T-helper 2 cell treated with Interferon-gamma antibody and Interleukin-4, amounts not matched to agents 5 μg/mL and 100 μg/mL, for 36 hours (primary cell): ENCODE measurements around the gene BCAS4.
"Not testable (repeated sequence)": the region's sequence is repeated elsewhere in the genome, so short reads cannot be mapped to it uniquely, and the experiment has no call there.

Experiments
- DNase-seq: peaks from one replicate; pipeline ENCODE4 v3.0.0; 2021; ENCODE audit warnings: low spot score
- H3K27ac Mint-ChIP-seq: one replicate; pipeline ENCODE4 v1.8.0; 2021; ENCODE audit warnings: mild to moderate bottlenecking, mixed read lengths
- H3K27me3 Mint-ChIP-seq: one replicate; pipeline ENCODE4 v1.8.0; 2021; ENCODE audit warnings: low read depth, mixed read lengths
- H3K36me3 Mint-ChIP-seq: one replicate; pipeline ENCODE4 v1.8.0; 2021; ENCODE audit warnings: low read depth, mixed read lengths
- H3K4me1 Mint-ChIP-seq: one replicate; pipeline ENCODE4 v1.8.0; 2021; ENCODE audit warnings: low read depth, mixed read lengths
- H3K4me3 Mint-ChIP-seq: one replicate; pipeline ENCODE4 v1.8.0; 2022; ENCODE audit warnings: mild to moderate bottlenecking, moderate library complexity, mixed read lengths
- H3K9me3 Mint-ChIP-seq: one replicate; pipeline ENCODE4 v1.8.0; 2021; ENCODE audit warnings: mixed read lengths

Gene BCAS4

DNA sequence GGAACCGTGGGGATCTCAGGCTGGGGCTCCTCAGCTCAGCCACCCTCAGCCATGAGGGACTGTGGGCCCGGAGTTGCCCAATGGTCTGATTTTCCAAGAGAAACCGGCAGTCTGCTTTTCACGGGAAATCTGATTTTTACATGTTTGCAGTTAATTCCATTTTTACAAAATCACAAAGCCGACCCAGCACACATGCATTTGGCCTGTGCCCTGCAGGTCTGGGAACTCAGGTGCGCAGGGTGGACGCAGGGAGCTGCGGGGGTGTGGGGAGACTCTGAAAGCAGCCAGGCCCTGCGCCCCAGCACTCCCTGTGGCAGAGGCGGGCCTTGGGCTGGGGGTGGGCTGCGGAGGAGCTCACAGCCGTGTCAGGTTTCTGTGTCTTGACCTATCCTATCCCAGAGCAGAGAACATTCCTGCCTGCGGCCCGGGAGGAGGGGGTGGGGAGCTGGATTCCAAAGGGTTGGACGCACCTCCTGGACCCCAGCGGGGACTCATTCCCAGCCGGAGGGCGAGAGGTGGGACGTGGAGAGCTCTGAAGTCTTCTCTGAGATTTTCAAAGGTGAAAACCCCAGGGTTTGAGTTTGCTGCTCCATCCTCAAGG lies 75.8 kb downstream of the BCAS4 start:
- no peaks in the 10 kb centered on the region for H3K9me3 Mint-ChIP-seq
- DNase-seq, result no peak
- H3K27ac Mint-ChIP-seq, result no peak overlapping the region
- no peaks in the 10 kb centered on the region for H3K4me1 Mint-ChIP-seq
- no peak overlapping the region for H3K4me3 Mint-ChIP-seq
- no peaks in the 10 kb centered on the region for H3K36me3 Mint-ChIP-seq
- H3K27me3 Mint-ChIP-seq, result no peaks in the 10 kb centered on the region

DNA sequence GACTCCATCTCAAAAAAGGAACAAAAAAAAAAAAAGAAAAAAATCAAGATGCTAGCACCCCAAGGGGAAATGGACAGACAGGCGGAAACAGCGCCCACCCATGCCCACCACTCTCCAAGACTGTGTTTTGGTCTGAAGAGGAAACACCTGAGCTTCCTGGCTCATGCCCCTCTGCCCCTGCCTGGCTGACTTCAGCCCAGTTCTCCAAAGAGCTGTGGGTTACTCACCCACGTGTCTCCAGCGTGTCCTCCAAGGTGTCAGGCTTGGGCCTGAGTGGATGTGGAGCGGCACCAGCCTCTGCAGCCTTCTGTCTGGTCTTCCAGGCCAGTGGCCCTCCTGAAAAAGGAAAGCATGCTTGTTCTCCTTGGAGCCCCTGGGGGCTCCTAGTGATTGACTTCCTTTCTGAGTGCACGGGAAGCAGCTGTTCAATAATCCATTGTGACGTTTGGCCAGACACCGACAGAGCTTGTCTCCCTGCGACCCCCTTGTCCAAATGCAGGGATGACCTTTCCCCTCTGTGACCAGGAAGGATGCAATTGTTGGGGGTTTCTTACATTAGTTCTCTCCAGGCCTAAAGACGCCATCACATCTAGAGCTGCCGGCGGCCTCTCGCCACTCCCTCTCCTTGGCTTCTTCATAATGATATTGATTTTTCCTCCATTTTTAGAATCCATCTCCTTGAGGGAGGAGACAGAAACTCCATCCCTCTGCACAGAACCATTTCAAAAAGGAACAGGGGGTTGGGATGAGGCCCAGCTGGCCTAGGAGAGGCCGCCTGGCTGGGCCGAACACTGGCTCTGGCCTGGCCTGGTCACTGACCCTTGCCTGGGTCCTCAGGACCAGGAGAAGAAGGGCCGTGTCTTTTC lies 77.9 kb downstream of the BCAS4 start:
- Mint-ChIP-seq H3K4me3 (no peak overlapping the region), H3K4me1 (no peaks in the 10 kb centered on the region), H3K36me3 (no peaks in the 10 kb centered on the region), H3K27ac (no peak overlapping the region), H3K27me3 (no peaks in the 10 kb centered on the region), H3K9me3 (no peaks in the 10 kb centered on the region)
- no peak for DNase-seq

DNA sequence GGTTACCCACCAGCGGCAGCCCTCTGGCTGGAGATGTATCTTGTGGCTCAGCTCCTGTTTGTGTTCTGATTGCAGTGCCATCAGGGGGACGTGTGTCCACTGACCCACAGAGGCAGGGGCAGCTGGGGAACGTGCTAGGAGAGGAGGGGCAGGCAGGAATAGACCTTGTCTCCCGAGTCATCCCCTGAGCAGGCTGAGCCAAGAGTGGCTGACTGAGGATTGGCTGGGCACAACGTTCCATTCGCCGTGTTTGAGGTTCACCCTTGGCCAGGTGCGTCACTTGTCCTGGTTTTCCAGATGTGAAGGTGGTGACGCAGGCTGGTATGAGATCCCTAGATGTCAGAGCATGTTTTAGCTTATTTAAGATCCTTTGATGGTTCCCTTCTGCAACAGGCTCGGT lies 78.7 kb downstream of the BCAS4 start:
- Mint-ChIP-seq H3K27me3 (no peaks in the 10 kb centered on the region), H3K4me1 (no peaks in the 10 kb centered on the region), H3K9me3 (no peaks in the 10 kb centered on the region), H3K36me3 (no peaks in the 10 kb centered on the region), H3K27ac (no peak overlapping the region), H3K4me3 (no peak overlapping the region)
- no peak for DNase-seq

DNA sequence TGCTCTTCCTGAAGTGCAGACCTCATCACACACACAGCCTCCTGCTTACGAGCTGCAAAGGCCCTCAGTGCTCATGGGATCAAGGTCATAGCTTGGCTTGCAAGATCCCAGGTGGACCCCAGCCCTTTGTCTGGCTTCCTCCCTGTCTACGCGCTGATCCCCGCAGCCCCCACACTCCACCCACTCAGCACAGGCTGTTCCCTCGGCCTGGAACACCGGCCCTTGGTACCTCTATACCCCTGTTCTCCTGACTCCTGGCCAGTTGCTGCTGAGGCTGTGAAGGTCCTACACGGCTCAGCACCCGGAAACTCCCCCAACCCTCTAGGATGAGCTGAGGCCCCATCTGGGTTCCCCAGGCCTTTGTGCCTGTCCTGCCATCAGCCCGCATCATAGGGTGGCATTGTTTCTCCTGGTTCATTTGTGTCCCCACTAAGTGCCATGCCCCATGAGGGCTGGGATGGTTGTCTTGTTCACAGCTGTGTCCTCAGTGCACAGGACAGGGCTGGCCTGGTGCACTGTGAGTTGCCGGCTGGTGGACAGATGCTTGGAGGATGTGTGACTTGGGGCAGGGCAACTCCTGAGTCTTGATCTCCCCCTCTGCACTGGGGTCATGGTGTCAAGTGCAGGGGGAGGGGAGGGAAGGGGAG lies 79.4 kb downstream of the BCAS4 start:
- no peak overlapping the region for H3K27ac Mint-ChIP-seq
- no peaks in the 10 kb centered on the region for H3K9me3 Mint-ChIP-seq
- no peak for DNase-seq
- no peaks in the 10 kb centered on the region for H3K36me3 Mint-ChIP-seq
- H3K27me3 Mint-ChIP-seq, result no peaks in the 10 kb centered on the region
- H3K4me1 Mint-ChIP-seq, result no peaks in the 10 kb centered on the region
- H3K4me3 Mint-ChIP-seq, result no peak overlapping the region

DNA sequence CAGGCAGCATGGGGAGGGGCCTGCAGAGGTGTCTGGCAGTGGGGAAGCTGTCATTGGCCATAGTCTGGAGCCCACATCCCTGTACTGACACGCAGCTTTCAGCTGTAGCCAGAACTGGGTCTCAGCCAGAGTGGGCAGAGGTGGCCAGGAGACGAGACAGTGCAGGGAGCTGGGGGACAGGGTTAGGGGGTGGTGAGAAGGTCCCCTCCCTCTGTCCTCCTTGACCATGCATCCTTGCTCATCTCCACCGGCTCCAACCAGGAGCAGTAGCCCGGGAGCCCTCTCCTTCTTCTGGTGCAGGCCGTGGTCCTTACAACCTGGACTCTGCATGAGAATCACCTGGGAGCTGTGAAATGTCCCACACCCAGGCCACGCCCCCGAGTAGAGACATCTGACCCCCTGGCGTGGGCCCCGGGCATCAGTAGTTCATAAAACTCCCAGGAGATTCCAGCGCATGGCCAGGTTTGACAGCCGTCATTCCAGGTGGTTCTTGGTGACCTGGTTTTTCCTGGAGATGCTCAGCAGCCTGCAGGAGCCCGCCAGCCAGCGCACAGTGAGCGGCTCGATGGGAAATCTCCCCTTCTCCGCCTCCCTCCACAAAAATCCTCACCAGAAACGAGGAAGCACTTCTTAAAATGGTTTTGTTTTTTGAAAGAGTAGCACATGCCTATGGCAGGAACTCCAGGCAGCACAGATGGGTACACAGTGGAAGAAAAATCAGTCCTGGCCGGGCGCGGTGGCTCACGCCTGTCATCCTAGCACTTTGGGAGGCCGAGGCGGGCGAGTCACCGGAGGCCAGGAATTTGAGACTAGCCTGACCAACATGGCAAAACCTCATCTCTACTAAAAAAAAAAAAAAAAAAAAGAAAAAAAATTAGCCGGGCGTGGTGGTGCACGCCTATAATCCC lies 80.2 kb downstream of the BCAS4 start:
- H3K9me3 Mint-ChIP-seq, result no peaks in the 10 kb centered on the region
- no peaks in the 10 kb centered on the region for H3K36me3 Mint-ChIP-seq
- no peaks in the 10 kb centered on the region for H3K4me1 Mint-ChIP-seq

DNA sequence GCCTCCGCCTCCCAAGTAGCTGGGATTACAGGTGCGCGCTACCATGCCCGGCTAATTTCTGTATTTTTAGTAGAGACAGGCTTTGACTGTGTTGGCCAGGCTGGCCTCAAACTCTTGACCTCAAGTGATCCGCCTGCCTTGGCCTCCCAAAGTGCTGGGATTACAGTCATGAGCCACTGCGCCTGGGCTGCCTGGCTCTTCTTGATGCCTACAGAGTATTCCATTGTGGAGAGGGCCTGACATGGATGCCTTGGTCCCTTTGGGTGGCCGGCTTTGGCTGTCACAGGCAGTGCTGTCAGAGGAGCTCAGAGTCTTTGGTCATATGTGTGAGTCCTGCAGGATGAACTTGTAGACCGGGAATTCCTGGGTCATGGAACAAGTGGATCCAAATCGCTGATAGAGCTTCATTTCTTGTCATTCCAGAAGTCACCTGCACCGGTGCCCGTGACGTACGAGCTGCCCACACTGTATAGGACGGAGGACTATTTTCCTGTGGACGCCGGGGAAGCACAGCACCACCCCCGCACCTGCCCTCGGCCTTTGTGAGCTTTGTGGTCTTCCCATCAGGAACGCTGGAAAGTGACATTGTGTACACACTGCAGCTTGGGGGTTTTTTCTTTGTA lies 81.3 kb downstream of the BCAS4 start:
- Mint-ChIP-seq H3K27ac (no peak overlapping the region), H3K36me3 (no peaks in the 10 kb centered on the region), H3K4me3 (no peak overlapping the region), H3K4me1 (no peaks in the 10 kb centered on the region), H3K9me3 (no peaks in the 10 kb centered on the region), H3K27me3 (no peaks in the 10 kb centered on the region)
- DNase-seq, result no peak

More for the DNA sequence above, 80.2 kb downstream of the BCAS4 start:
- H3K27ac Mint-ChIP-seq, result no peak overlapping the region
- no peaks in the 10 kb centered on the region for H3K27me3 Mint-ChIP-seq
- DNase-seq, result no peak
- H3K4me3 Mint-ChIP-seq, result no peak overlapping the region

DNA sequence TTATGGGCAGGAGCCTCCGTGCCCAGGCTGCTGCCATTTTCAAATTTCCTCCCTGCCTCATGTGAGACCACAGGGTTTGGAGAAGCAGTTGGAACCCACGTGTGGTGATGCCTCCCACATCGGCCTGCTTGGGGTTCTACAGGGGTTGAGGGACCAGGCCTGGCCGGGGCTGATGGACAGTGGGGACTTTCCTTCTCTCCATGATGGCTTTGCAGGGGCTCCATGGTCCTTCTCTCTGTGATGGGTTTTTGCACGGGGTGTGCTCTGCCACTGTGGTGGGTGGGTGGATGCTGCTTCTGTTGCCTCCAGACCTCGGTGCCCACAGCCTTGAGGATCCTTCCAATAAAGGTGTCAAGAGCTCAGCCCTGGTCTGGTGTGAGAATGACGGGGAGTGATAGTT lies 82.0 kb downstream of the BCAS4 start:
- no peaks in the 10 kb centered on the region for H3K36me3 Mint-ChIP-seq
- DNase-seq, result no peak
- H3K4me3 Mint-ChIP-seq, result no peak overlapping the region
- no peaks in the 10 kb centered on the region for H3K27me3 Mint-ChIP-seq
- no peaks in the 10 kb centered on the region for H3K9me3 Mint-ChIP-seq
- no peaks in the 10 kb centered on the region for H3K4me1 Mint-ChIP-seq
- H3K27ac Mint-ChIP-seq, result no peak overlapping the region

DNA sequence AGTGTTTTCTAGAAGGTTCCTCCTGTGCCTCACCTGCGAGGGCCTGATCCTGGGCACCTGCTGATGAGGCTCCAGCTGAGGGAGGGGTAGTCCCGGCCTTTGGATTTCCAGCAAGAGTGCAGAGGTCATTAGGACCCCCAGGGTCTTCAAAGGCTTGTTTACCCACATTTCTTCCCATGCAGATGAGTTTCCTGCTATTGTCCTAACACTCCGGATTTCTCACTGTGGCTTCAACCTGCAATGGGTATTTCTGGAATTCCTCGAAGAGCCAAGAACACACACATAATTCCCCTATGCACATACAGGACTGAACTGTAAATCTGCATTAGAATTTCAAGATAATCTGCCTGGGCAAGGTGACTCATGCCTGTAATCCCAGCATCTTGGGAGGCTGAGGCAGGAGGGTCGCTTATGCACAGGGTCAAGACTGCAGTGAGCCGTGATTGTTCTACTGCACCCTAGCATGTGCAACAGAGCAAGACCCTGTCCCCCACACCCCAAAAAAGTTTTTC lies 82.4 kb downstream of the BCAS4 start:
- Mint-ChIP-seq H3K27ac (no peak overlapping the region), H3K36me3 (no peaks in the 10 kb centered on the region)

DNA sequence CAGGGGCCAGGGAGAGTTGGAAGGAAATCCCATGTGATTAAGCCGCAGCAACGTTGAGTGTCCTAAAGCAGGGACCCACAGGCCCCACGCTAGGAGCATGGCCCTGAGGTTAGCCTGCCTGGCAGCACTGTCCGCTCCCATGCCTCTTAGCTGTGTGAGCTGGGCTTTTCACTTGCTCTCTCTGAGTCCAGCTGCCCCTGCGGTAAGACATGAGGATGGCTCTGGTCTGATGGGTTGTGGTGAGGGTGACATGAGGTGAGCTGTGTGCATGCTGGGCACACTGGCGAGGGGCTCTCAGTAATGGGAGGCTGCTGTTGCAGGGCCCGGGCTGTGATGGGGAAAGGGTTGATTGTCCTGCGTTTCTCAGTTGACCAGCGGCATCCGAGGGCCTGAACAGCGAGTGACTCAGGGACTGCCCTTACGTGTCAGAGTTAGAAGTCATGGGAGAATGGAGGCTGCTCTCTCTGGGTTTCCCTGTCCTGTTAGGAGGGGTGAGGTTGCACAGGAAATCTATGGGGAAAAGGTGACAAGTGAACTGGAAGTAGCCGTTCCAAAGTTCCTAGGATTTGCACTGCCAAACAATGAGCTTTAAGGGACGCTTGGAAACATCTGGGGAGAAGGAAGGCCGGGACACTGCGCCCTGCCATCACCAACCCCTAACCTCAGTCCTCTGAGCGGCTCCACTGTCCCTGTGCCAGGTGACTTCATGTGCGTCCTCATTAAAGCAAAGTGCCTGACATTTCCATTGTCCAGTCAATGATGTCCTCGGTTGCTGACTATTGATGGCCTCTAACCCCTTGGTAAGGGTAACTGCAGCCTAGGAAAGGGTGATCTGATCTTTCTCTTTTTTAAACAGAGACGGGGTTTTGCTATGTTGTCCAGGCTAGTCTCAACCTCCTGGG lies 85.0 kb downstream of the BCAS4 start:
- Mint-ChIP-seq H3K27ac (no peak overlapping the region), H3K4me1 (no peaks in the 10 kb centered on the region), H3K27me3 (no peaks in the 10 kb centered on the region), H3K36me3 (no peaks in the 10 kb centered on the region), H3K9me3 (no peaks in the 10 kb centered on the region), H3K4me3 (no peak overlapping the region)
- DNase-seq, result no peak

More for the DNA sequence above, 82.4 kb downstream of the BCAS4 start:
- no peaks in the 10 kb centered on the region for H3K27me3 Mint-ChIP-seq
- DNase-seq, result no peak
- H3K9me3 Mint-ChIP-seq, result no peaks in the 10 kb centered on the region
- no peak overlapping the region for H3K4me3 Mint-ChIP-seq
- no peaks in the 10 kb centered on the region for H3K4me1 Mint-ChIP-seq

DNA sequence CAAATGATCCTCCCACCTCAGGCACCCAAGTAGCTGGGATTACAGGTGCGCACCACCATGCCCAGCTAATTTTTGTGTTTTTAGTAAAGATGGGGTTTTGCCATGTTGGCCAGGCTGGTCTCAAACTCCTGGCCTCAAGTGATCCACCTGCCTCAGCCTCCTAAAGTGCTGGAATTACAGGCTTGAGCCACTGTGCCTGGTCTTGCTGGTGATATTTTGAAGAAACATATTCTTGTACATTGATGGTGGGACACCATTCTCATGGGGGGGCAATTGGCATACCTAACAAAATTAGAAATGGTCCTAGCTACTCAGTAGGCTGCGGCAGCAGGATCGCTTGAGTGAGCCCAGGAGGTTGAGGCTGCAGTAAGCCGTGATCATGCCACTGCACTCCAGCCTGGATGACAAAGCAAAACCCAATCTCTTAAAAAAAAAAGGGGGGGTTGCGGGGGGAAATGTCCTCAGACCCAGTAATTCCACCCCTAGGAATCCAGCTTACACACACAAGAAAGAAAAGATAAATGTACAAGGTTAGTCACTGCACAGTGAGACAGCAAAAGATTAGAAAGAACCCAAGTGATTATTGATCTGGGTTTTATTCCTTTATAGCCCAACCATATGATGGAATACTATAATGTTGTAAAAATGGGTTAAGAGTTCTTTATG lies 87.0 kb downstream of the BCAS4 start:
- H3K4me3 Mint-ChIP-seq, H3K27ac Mint-ChIP-seq, H3K36me3 Mint-ChIP-seq, DNase-seq, H3K4me1 Mint-ChIP-seq, H3K9me3 Mint-ChIP-seq, H3K27me3 Mint-ChIP-seq: not testable (repeated sequence)

DNA sequence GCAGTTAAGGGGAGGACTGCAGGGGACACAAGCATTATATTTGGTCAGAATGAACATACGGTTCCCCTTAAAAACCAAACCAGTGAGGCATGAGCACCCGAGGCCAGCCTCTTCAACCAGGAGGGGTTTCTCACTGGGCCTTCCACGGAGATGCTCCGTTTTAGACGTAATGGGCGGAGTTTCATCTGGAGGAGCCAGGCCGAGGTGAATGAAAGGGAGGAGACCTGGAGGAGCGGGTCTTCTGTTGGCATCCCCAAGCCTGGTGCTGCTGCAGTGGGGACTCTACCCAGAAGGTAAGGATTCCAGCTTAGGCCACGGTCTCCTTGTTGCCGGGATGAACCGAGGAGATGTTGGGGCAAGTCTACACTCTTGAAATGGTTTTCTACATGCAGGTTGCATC lies 89.0 kb downstream of the BCAS4 start:
- H3K4me3 Mint-ChIP-seq, result no peak overlapping the region
- no peaks in the 10 kb centered on the region for H3K4me1 Mint-ChIP-seq
- peaks cover 10% of the 10 kb centered on the region for H3K36me3 Mint-ChIP-seq
- no peak for DNase-seq
- no peaks in the 10 kb centered on the region for H3K27me3 Mint-ChIP-seq
- no peak overlapping the region for H3K27ac Mint-ChIP-seq
- H3K9me3 Mint-ChIP-seq, result no peaks in the 10 kb centered on the region

DNA sequence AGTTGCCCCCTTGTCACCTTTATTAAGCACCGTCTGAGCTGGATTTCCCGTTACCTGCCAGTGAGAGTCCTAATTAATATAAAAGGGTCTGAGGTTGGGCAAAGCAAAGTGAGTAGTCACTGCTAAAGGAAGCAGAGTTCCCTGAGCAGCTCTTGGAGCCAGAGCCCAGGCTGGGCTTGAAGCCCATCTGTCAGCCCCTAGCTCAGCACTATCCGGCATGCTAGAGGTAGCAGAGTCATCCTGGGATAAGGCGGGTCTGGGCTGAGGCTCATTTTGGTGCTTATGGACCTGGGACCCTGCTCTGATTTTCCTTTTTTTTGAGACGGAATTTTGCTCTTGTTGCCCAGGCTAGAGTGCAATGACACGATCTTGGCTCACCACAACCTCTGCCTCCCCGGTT lies 90.2 kb downstream of the BCAS4 start:
- H3K4me3 Mint-ChIP-seq, result no peak overlapping the region
- H3K4me1 Mint-ChIP-seq, result no peaks in the 10 kb centered on the region
- H3K27me3 Mint-ChIP-seq, result no peaks in the 10 kb centered on the region
- no peak for DNase-seq
- H3K9me3 Mint-ChIP-seq, result no peaks in the 10 kb centered on the region
- H3K27ac Mint-ChIP-seq, result no peak overlapping the region
- H3K36me3 Mint-ChIP-seq, result peaks cover 14% of the 10 kb centered on the region
